HepG2 (cell line): ENCODE data around the gene VWC2L. TPM values are rescaled to one million over a fixed set of nuclear protein-coding genes. Genes with fewer than 3 reads are reported as not detected.
A peak's percentile ranks its signal among the peaks of the same experiment; 100 is the strongest.

Experiments used
- ATAC-seq: fragments of 200-7000 bp; cut with Tn5 transposase; 3 replicates; pipeline ENCODE4 v1.9.1; 2020; ENCODE audit warnings: mild to moderate bottlenecking, moderate library complexity
- BruUV-seq: library from RNA; stranded (reverse); fragments of 400-500 nt; replicated peaks from 2 replicates; lab custom pipeline; 2021; lab: Mats Ljungman, UMichigan
- CTCF ChIA-PET: fragments of 300-600 bp; formaldehyde crosslinking; extraction: SDS; loops from one replicate; lab custom pipeline; 2021; ENCODE audit warnings: low total read pairs, inconsistent platforms, low intra/inter-chr PET ratio; lab: Yijun Ruan, JAX
- POLR2A ChIA-PET: fragments of 350-600 bp; sonication (Branson Sonifier 250); formaldehyde crosslinking; loops from one replicate; lab custom pipeline; 2020; ENCODE audit warnings: antibody characterized with exemption, inconsistent platforms; lab: Yijun Ruan, JAX
- DNase-seq: peaks from one replicate; pipeline ENCODE4 v3.0.0-alpha.2; 2015; ENCODE audit warnings: low spot score
- FAIRE-seq: peaks from 3 replicates; lab custom pipeline; 2011; peaks lifted over from hg19 to GRCh38; lab: Jason Lieb, UNC
- H2AFZ ChIP-seq: one replicate; pipeline ENCODE4 v1.6.1; 2011; ENCODE audit warnings: low read length, inconsistent platforms
- H3K27ac ChIP-seq: fragments of 300-600 bp; 3 replicates; pipeline ENCODE4 v1.8.0; 2011; ENCODE audit warnings: mixed run types, mild to moderate bottlenecking, mixed read lengths, low read length, inconsistent platforms; ENCODE audit not compliant: insufficient read depth; ENCODE audit errors: extremely low read length
- H3K27me3 ChIP-seq, 2 experiments: fragments of 200-600 bp in 1 of 2; 2 replicates in 1 of 2; 3 replicates in 1 of 2; pipeline versions ENCODE4 v1.6.0 to v1.8.0; 2011; ENCODE audit warnings: low read length in 2 of 2, mild to moderate bottlenecking in 2 of 2, moderate library complexity in 2 of 2, inconsistent platforms in 1 of 2; ENCODE audit not compliant: insufficient read depth in 2 of 2, control insufficient read depth in 1 of 2
- H3K36me3 ChIP-seq, 2 experiments: fragments of 200-600 bp in 1 of 2; replicated peaks in 1 of 2; 2 replicates in 1 of 2; 3 replicates in 1 of 2; pipeline versions ENCODE4 v1.5.1 to v1.8.0; 2011; ENCODE audit warnings: low read length in 2 of 2, inconsistent platforms in 1 of 2; ENCODE audit not compliant: insufficient read depth in 2 of 2, control insufficient read depth in 1 of 2
- H3K4me1 ChIP-seq: 2 replicates; pipeline ENCODE4 v1.5.1; 2012; ENCODE audit warnings: low read length, inconsistent platforms; ENCODE audit not compliant: insufficient read depth
- H3K4me2 ChIP-seq: 2 replicates; pipeline ENCODE4 v1.6.0; 2011; ENCODE audit warnings: low read depth, low read length, inconsistent platforms
- H3K4me3 ChIP-seq, 3 experiments: fragments of 200-600 bp in 1 of 3; sonication (generic), shearing (Covaris generic) in 1 of 3; replicated peaks in 1 of 3; 2 replicates each; pipeline ENCODE4 v1.5.1; 2011 to 2016; ENCODE audit warnings: low read length in 3 of 3, inconsistent platforms in 2 of 3, low read depth in 2 of 3, mild to moderate bottlenecking in 2 of 3, control low read depth in 1 of 3, mixed read lengths in 1 of 3; ENCODE audit not compliant: insufficient read depth in 1 of 3
- H3K79me2 ChIP-seq: one replicate; pipeline ENCODE4 v1.6.1; 2011; ENCODE audit warnings: low read length, inconsistent platforms; ENCODE audit not compliant: insufficient read depth
- H3K9ac ChIP-seq: 2 replicates; pipeline ENCODE4 v1.6.0; 2011; ENCODE audit warnings: mild to moderate bottlenecking, low read depth, low read length, inconsistent platforms; ENCODE audit not compliant: insufficient read depth
- H3K9me3 ChIP-seq: 2 replicates; pipeline ENCODE4 v1.5.1; 2012; ENCODE audit warnings: mild to moderate bottlenecking, low read length
- H4K20me1 ChIP-seq: 2 replicates; pipeline ENCODE4 v1.6.0; 2011; ENCODE audit warnings: inconsistent platforms, mild to moderate bottlenecking, low read length, moderate library complexity; ENCODE audit not compliant: insufficient read depth
- ARID5B ChIP-seq: IDR thresholded peaks from 2 replicates; pipeline ENCODE4 v1.4.0; 2020; ENCODE audit warnings: mild to moderate bottlenecking, missing genetic modification reagents
- CEBPB ChIP-seq: IDR thresholded peaks from 2 replicates; pipeline ENCODE4 v1.6.1; 2011; ENCODE audit warnings: low read depth, low read length, improper control_type of control experiment, borderline replicate concordance
- HOMEZ ChIP-seq: IDR thresholded peaks from 2 replicates; pipeline ENCODE4 v1.6.1; 2016; ENCODE audit warnings: low read depth
- KMT2B ChIP-seq: IDR thresholded peaks from 2 replicates; pipeline ENCODE4 v1.6.1; 2016; ENCODE audit warnings: missing genetic modification reagents, missing compliant biosample characterization
- MTA1 ChIP-seq: sonication (generic); formaldehyde crosslinking; IDR thresholded peaks from 2 replicates; pipeline ENCODE4 v1.4.0; 2020; ENCODE audit warnings: missing genetic modification reagents, mild to moderate bottlenecking, borderline replicate concordance
- TP53 ChIP-seq: sonication (generic); formaldehyde crosslinking; conservative IDR thresholded peaks from 2 replicates; pipeline ENCODE4 v1.4.0; 2020; ENCODE audit warnings: missing genetic modification reagents
- ZNF276 ChIP-seq: sonication (generic); formaldehyde crosslinking; IDR thresholded peaks from 2 replicates; pipeline ENCODE4 v1.4.0; 2020; ENCODE audit warnings: mild to moderate bottlenecking, low read depth, missing genetic modification reagents
- ZNF44 ChIP-seq: sonication (generic); formaldehyde crosslinking; IDR thresholded peaks from 2 replicates; pipeline ENCODE4 v1.5.1; 2020; ENCODE audit warnings: mild to moderate bottlenecking, missing genetic modification reagents
- ZNF740 ChIP-seq: sonication (generic); formaldehyde crosslinking; IDR thresholded peaks from 2 replicates; pipeline ENCODE4 v1.4.0; 2020; ENCODE audit warnings: missing genetic modification reagents
- ZNF790 ChIP-seq: sonication (generic); formaldehyde crosslinking; IDR thresholded peaks from 2 replicates; pipeline ENCODE4 v1.8.0; 2022; ENCODE audit warnings: missing genetic modification reagents, mild to moderate bottlenecking, borderline replicate concordance
- ZSCAN21 ChIP-seq: sonication (generic); formaldehyde crosslinking; IDR thresholded peaks from 2 replicates; pipeline ENCODE4 v1.8.0; 2022; ENCODE audit warnings: mild to moderate bottlenecking, missing genetic modification reagents, moderate library complexity, borderline replicate concordance
- WGBS: methylation state at CpG from one replicate; pipeline ENCODE4 v1.1.6; 2017; ENCODE audit warnings: low lambda C conversion rate; 5-methylcytosine and 5-hydroxymethylcytosine counted together
- in situ Hi-C: cut with HindIII; loops from 2 replicates; pipeline ENCODE4 v1.10.0; 2017; ENCODE audit warnings: low pct_unique_long_range_greater_than_20kb; ENCODE audit not compliant: extremely low pct_ligation_motif_present
- intact Hi-C: fragments of 100-400 bp; cut with micrococcal nuclease; formaldehyde crosslinking; loops from one replicate; pipeline ENCODE4 v1.10.0; 2022; ENCODE audit not compliant: unreplicated experiment
- polyA plus RNA-seq, 8 experiments: library from polyadenylated mRNA; depleted of rRNA in 3 of 8; stranded (reverse) in 7 of 8; unstranded in 1 of 8; fragments of >200 nt; fragmentation: Illumina TruSeq in 4 of 8; extraction: Trizol in 4 of 8; gene quantifications; 2 replicates each; pipeline versions ENCODE4 v1.2.1 to v1.2.3, GENCODE V29; 2011 to 2016; ENCODE audit warnings: low read depth in 4 of 8, missing spikeins in 1 of 8, mixed read lengths in 1 of 8; ENCODE audit not compliant: insufficient read depth in 1 of 8
- total RNA-seq, 5 experiments: library from RNA; depleted of rRNA; stranded (reverse); fragments of >200 nt; fragmentation: Illumina TruSeq; extraction: Trizol; gene quantifications; 2 replicates each; pipeline ENCODE4 v1.2.3, GENCODE V29; 2016; ENCODE audit warnings: low read depth in 1 of 5

Gene VWC2L
- total and polyA plus RNA-seq, 2 of the 13 experiments (the other 11 are each of a cell fraction or from before 2014, with no cell fraction given), result not detected

GRCh38 chr2:214361116-214361515 lies 49.7 kb upstream of the VWC2L start:
- in situ Hi-C loops (no loop called here), intact Hi-C loops (no loop called here)
- BruUV-seq, result no TSS peak
- WGBS, result 24% methylated on average over 4 of the region's 4 CpGs
- Histone ChIP-seq H3K9ac (no peak overlapping the region), H3K36me3 (no peaks in the 10 kb centered on the region)
- CTCF ChIA-PET, result no interaction called here
- TF ChIP-seq ZNF44 (CRISPR knock-in tag), result no peak
- no peak for TF ChIP-seq ZSCAN21 (CRISPR knock-in tag)
- peak; percentile 80 for TF ChIP-seq CEBPB
- TF ChIP-seq, all 625 proteins: peak for 1
- Histone ChIP-seq H3K27me3 (no peaks in the 10 kb centered on the region; a peak in 1 of 5 replicates), H3K4me3 (no peak overlapping the region), H2AFZ (no peak overlapping the region), H3K79me2 (no peaks in the 10 kb centered on the region), H3K4me1 (no peaks in the 10 kb centered on the region), H3K4me2 (no peak overlapping the region), H3K27ac (no peak overlapping the region), H4K20me1 (no peaks in the 10 kb centered on the region), H3K9me3 (peaks cover 5% of the 10 kb centered on the region; the same call in 1 of the 2 replicates)
- ATAC-seq, result no peak
- DNase-seq, result no peak
- POLR2A ChIA-PET, result no interaction called here
- no peak for FAIRE-seq

GRCh38 chr2:214365549-214365948 lies 45.3 kb upstream of the VWC2L start:
- FAIRE-seq, result no peak
- Histone ChIP-seq H3K9me3 (no peaks in the 10 kb centered on the region), H4K20me1 (no peaks in the 10 kb centered on the region), H3K36me3 (no peaks in the 10 kb centered on the region), H3K4me3 (no peak overlapping the region), H3K4me1 (no peaks in the 10 kb centered on the region), H3K79me2 (no peaks in the 10 kb centered on the region), H3K27me3 (no peaks in the 10 kb centered on the region), H3K9ac (no peak overlapping the region), H3K4me2 (no peak overlapping the region), H2AFZ (no peak overlapping the region), H3K27ac (no peak overlapping the region)
- in situ Hi-C loops (no loop called here), intact Hi-C loops (no loop called here)
- POLR2A ChIA-PET, result no interaction called here
- no TSS peak for BruUV-seq
- 23% methylated on average over 1 of the region's 1 CpG for WGBS
- ATAC-seq, result no peak
- CTCF ChIA-PET, result no interaction called here
- no peak for DNase-seq
- no peak for TF ChIP-seq ARID5B (CRISPR knock-in tag)
- no peak for TF ChIP-seq MTA1 (CRISPR knock-in tag)
- TF ChIP-seq HOMEZ (CRISPR knock-in tag), result no peak
- no peak for TF ChIP-seq ZNF740 (CRISPR knock-in tag)
- no peak for TF ChIP-seq KMT2B (CRISPR knock-in tag)
- TF ChIP-seq TP53 (CRISPR knock-in tag), result no peak
- no peak for TF ChIP-seq ZNF276 (CRISPR knock-in tag)
- no peak for TF ChIP-seq ZNF790 (CRISPR knock-in tag)
